IPS DF 4.7 (cell line): ENCODE data around the gene DDX1.
"Not testable (repeated sequence)": the region's sequence is repeated elsewhere in the genome, so short reads cannot be mapped to it uniquely, and the experiment has no call there.

Experiments
- DNase-seq: peaks from one replicate; pipeline ENCODE4 v3.0.0-alpha.2; 2013; ENCODE audit warnings: low spot score; ENCODE audit errors: extremely low read depth

DDX1 gene

GRCh38 chr2:15595342-15595905 lies 3.8 kb downstream of the DDX1 start:
- DNase-seq = no peak

GRCh38 chr2:15595936-15596335 lies 4.3 kb downstream of the DDX1 start:
- DNase-seq = no peak

DNA sequence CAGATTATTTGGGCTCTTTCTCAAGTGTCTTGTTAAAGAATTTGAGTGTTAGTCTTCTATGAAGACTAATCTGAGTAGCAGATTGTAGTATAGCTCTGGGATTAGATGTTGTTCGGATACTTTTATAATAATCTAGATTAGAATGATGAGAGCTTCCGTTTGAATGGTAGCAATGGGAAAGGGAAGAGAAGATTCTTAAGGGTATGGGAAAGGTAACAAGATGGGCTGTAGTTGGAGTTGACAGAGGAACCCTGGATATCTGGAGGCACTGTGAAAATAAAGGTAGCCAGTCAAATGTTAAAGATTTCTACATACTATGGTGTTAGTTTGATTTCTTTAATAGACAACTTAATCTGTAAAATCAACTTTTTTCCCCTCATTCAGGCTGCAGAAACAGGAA lies 4.7 kb downstream of the DDX1 start:
- DNase-seq = no peak

DNA sequence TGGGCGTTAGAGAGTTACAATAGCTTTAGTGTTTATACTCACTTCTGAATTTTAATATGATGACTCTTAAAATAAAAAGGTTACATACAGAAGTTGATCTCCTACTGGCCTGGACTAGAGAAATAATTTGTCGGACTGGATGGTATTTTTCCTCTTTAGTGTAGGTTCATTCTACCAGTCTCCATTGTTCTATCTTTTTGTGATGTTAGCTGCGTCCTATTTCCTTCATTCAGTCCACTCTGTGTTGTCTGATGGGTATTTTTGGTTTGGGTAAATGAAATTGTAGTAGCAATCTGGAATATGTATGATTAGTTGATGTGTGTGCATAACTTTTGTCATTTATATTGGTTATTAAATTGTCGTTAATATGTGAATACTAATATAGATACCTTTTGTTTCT lies 5.3 kb downstream of the DDX1 start:
- DNase-seq = no peak

GRCh38 chr2:15599994-15600393 lies 8.3 kb downstream of the DDX1 start:
- DNase-seq = no peak

DNA sequence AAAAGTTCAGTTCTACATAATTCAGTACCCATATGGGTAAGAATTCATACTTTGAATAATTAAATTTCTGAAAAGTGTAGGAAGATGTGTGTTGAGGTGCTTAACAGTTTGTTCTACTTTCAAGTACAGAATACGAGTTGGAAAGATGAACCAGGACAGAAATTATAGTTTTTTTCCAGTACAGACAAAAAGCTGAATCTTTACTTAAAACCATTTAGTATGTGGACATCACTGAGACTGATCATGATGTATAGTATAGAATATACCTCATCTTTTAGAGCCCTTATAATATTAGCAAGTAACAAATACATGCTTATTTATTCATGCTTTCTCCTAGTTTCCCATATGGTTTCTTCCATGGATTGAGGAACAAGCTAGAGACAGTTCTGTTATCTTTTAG lies 10.0 kb downstream of the DDX1 start:
- no peak for DNase-seq

- no peak for DNase-seq
These were observed 10.7 kb downstream of the DDX1 start for GRCh38 chr2:15602393-15602792.

- DNase-seq = no peak
These were observed 11.5 kb downstream of the DDX1 start for GRCh38 chr2:15603044-15603765.

DNA sequence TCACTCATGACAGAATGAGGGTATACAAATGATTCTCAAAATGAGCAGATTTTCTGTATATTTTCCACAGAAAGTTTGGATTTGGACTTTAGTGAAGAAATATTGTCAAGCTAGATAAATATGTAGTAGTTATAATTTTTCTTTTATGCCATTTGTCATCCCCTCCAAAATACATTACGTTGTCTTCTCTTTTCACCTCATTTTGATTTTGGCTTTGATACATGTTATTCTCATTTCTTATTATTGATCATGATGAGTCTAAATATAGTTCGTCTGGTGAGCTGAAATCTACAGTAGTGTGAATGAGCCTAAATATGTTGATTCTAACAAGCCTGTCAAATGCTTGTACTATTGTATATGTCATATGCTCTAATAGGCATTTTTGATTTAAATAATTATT lies 12.3 kb downstream of the DDX1 start:
- DNase-seq = no peak

DNA sequence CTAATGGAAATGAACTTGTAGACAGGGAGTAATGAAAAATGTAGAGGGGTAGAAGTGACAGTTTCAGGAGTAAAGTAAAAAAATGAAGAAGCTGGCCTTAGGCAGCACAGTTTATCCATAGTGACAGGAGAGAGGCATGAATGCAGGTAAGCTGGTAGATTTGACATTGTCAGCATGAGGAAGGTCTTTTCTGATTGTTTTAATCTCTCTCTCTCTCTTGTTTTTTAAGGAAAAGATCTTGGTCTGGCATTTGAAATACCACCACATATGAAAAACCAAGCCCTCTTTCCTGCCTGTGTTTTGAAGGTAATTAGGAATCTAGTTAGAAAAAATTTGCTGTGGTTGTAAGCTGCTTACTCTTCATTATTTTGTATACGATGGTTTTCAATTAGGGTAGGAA lies 14.1 kb downstream of the DDX1 start:
- DNase-seq = no peak

DNA sequence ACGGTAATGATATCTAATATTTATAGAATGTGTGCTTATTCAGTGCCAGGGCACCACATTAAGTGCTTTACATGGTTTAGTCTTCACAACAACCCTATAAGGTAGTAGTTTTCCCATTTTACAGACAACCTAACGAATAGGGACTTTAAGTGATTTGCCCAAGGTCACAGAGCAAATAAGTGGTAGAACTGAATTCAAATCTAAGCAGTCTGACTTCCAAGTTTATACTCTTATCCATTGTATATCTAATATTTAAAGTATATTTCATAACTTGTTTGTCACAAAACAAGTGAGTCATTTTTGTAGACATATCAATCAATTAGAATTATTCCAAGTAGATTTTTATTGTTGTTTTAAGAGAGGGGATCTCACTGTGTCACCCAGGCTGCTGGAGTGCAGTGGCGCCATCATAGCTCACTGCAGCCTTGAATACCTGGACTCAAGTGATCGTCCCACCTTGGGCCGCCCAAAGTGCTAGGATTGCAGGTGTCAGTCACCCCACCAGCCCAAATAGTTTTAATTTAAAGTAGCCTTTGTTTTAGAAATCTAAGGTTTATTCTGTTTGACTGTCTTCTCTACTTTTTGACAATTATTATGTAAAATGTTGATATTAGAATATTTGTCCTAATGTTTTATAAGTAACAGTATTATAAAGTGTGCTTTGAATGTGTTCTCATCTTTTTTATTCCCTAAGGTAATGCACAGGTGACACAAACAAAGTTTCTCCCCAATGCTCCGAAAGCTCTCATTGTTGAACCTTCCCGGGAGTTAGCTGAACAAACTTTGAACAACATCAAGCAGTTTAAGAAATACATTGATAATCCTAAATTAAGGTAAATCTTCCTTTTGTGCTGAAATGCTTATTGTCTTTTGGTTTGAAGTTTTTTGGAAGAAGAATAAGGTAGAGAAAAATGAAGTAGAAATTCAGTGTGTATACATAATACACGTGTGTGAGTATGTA lies 15.1 kb downstream of the DDX1 start:
- DNase-seq = no peak

GRCh38 chr2:15607709-15608391 lies 16.2 kb downstream of the DDX1 start:
- no peak for DNase-seq

DNA sequence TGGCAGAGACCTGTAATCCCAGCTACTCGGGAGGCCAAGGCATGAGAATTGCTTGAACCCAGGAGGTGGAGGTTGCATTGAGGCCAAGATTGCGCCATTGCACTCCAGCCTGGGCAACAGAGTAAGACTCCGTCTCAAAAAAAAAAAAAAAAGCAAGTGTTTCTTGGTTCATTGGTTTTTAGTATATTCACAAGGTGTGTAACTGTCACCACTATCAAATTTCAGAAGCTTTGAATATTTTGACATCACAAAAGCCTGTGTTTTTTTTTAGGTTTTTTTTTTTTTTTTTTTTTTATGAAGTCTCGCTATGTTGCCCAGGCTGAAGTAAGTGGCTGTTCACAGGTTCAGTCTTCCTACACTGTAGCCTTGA lies 16.7 kb downstream of the DDX1 start:
- no peak for DNase-seq

GRCh38 chr2:15609341-15610042 lies 17.8 kb downstream of the DDX1 start:
- DNase-seq = no peak

DNA sequence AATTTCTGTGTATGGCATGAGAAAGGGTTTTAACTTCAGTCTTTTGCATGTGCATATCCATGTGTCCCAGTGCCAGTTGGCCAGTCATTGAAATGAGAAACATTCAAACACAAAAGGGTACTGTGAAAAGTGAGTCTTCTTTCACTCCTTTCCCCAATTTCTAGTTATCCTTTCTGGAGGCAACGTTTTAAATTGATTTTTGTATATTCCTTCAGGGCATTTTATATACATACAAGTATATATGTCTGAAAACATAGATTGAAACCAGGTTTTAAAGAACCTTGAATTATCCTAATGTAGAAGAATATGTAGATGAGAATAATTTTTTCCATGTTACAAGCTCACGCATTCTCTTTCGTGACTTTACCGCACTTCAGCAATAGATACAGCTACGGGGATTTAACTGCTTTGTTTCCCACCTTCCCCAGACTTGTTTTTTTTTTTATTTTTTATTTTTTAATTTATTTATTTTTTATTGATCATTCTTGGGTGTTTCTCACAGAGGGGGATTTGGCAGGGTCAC lies 18.8 kb downstream of the DDX1 start:
- DNase-seq = no peak

DNA sequence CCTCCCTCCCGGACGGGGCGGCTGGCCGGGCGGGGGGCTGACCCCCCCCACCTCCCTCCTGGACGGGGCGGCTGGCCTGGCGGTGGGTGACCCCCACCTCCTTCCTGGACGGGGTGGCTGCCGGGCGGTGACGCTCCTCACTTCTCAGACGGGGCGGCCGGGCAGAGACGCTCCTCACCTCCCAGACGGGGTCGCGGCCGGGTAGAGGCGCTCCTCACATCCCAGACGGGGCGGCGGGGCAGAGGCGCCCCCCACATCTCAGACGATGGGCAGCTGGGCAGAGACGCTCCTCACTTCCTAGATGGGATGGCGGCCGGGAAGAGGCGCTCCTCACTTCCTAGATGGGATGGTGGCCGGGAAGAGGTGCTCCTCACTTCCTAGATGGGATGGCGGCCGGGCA lies 20.4 kb downstream of the DDX1 start:
- not testable (repeated sequence) for DNase-seq

DNA sequence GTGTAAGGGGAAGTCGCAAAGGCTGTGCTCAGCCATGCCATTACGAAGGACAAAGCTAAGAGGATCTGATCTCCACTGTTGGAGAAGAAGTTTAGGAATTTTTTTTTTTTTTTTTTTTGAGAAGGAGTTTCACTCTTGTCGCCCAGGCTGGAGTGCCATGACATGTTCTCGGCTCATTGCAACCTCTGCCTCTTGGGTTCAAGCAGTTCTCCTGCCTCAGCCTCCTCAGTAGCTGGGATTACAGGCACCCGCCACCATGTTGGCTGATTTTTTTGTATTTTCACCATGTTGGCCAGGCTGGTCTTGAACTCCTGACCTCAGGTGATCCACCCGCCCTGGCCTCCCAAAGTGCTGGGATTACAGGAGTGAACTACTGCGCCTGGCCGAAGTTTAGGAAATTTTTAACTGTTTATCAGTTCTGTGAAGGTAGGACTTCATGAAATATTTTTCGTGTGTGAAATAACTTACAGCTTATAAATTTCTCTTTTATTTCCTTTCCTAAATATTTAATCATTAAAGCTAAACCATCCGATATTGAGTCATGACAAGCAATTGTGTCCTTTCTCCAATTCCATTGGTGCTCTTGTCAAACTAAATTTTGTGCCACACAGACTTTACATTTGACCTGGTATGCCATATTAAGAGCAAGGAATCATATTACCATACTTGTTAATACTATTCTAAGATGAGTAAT lies 22.2 kb downstream of the DDX1 start:
- DNase-seq = no peak

DNA sequence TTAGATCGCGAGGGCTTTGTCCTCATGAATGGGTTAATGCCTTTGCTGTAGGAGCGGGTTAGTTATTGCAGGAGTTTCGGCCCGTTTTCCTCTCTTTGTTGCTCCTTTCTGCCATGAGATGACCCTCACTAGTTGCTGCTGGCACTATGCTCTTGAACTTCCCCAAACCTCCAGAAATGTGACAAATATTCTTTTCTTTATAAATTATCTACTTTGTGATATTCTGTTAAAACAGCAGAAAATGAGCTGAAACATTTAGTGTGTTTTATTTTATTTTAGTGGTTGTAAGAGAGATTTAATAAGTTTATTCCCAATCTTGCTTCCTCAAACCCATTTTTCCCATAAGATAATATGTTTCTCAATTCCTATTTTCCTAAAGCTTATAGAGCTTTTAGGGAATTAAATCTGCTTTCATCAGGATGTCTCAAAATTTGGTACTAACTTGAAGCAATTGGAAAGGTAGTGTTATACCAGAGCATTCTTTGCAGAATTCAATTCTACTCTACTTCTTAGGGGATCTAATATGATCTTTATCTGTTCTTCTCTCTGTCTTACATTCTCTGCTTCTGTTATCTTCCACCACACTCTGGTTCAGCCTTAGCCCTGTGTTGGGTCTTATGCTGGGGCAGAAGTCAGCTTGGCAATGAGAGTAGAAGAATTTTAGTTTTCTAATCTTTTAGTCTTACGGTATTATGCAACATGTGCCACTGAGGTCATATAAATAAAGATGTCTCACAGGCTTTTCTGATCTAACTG lies 23.1 kb downstream of the DDX1 start:
- no peak for DNase-seq

DNA sequence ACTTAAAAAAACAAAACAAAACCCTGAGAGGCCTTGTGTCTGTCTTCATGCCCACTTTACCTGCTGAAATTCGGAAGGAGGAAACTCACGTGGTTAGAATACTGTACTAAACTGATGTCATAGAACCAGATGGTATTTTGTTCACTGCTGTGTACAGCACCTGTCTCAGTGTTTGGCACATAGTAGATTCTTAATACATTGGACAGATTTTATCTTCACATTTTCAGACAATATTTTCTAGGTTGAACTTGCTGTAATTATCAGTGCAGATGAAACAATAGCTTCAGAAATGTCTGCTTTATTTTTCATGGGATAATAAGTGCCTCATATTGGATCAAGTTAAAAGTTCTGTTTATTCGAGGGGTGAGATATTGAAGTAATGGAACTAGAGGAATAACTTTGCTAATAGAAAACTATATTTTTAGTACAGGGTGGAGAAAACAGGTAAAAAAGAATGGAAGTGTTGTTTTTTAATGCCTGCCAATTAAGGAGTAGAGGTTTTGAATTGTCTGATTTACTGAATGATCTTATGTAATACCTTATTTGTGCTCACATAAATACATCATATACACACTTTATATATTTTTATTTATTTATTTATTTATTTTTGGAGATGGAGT lies 23.7 kb downstream of the DDX1 start:
- DNase-seq = no peak
